LNCAP (cell line): ENCODE measurements around the gene TLK1.

Source experiments
- TF ChIP-seq, protein P1 (sequence below): fragments of 450-650 bp; IDR thresholded peaks from 2 replicates; pipeline ENCODE4 v1.5.1; 2017; ENCODE audit warnings: mild to moderate bottlenecking

The TLK1 gene

DNA sequence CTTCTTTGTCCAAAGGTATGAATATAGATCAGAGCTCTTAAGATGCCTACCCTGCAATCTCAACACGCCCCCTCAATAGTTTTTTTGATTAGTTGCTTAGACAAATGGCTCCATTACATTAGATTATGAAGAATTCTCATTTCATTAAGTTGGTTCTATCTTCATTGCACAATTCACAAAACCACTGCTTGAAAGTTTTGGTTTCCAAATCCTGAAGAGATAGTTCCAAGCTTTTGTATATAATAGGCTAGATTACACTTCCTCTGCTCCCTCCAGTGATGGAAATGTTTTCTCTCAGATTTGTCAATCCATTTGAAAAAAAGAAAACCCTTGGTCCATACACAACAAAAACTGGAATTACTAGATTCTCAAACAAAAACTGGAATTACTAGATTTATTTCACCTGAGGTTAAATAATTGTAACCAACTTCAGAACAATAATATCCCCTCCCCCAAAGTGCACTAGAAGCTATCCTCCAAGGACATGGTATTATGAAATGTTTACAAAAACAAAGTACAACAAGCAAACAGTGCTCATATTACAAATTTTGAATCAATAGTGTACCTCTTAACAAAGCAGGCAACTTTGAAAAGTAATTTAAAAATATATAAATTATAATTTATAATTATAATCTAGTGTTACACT, 6.8 kb upstream of the TLK1 start:
- TF ChIP-seq, protein P1, sequence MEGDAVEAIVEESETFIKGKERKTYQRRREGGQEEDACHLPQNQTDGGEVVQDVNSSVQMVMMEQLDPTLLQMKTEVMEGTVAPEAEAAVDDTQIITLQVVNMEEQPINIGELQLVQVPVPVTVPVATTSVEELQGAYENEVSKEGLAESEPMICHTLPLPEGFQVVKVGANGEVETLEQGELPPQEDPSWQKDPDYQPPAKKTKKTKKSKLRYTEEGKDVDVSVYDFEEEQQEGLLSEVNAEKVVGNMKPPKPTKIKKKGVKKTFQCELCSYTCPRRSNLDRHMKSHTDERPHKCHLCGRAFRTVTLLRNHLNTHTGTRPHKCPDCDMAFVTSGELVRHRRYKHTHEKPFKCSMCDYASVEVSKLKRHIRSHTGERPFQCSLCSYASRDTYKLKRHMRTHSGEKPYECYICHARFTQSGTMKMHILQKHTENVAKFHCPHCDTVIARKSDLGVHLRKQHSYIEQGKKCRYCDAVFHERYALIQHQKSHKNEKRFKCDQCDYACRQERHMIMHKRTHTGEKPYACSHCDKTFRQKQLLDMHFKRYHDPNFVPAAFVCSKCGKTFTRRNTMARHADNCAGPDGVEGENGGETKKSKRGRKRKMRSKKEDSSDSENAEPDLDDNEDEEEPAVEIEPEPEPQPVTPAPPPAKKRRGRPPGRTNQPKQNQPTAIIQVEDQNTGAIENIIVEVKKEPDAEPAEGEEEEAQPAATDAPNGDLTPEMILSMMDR: no peak

DNA sequence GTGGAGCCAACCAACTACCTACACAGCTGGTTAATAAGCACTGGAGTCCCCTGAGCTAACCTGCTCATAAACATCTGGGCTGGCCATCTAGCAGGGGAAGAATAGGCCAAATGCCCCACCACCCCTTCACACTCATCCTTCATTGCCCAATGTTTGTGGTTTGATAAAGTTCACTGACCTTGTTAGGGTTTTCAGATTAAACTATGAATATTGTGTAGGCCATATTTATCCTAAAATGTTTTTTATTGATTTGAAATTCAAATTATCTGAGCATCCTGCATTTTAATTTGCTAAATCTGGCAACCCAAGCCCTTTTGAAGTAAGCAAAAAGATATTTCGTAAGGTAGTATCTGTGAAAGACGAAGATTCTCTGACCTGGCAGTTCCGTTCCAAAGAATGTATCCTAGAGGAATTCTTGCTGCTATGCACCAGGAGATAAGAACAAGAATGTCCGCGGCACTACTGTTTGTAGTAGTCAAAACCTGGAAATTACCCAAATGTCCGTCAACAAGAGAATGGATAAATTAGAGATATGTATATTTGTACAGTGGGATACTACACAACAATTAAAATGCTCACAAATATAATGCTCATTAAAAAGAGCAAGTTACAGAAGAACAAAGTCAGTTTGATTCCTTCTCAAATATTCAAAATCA, 5.8 kb upstream of the TLK1 start:
- TF ChIP-seq, protein P1: no peak

- TF ChIP-seq, protein P1: no peak
These were observed 5.3 kb upstream of the TLK1 start for GRCh38 chr2:171165967-171166327.

- TF ChIP-seq, protein P1: no peak
These were observed 2.6 kb upstream of the TLK1 start for GRCh38 chr2:171163261-171163660.

GRCh38 chr2:171160956-171161740, 455 bp upstream of the TLK1 start:
- TF ChIP-seq, protein P1: 0 out of 2 replicates have a peak, but pooled peaks have one; percentile 16

DNA sequence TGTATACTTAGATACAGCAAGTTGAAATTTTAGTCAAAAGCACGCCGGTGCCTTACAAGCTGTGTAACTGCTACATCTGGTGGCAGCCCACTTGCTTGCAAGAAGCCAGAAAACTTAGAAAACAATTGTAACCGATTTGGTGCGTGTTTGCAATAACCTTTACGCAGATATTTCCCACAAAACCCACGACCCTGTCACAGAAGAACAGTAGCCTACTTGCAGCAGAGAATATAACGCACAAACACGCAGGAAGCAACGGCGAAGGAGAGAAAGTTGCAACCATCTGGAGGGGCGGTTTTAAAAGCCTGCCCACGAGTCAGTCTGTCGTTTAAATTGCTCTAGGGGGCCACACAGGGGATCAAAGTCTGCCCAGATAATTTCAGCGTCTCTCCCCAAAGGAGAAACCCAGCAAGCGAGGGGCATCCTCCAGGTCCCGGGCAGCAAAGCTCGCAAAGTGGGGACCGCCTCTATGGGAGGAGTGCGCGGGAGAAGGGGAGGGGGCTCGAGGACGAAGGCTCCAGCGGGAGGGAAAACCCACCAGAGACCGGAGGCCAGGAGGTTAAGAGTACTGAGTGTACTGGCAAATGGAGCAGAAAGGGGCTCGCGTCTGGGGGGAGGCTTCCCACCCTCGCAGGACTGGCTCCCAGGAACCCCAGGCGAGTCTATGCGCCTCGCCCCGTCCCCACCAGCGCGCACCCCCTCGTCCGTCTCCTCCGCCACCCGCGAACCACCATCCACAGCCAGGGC, 1.1 kb downstream of the TLK1 start:
- TF ChIP-seq, protein P1: peak; percentile 61

DNA sequence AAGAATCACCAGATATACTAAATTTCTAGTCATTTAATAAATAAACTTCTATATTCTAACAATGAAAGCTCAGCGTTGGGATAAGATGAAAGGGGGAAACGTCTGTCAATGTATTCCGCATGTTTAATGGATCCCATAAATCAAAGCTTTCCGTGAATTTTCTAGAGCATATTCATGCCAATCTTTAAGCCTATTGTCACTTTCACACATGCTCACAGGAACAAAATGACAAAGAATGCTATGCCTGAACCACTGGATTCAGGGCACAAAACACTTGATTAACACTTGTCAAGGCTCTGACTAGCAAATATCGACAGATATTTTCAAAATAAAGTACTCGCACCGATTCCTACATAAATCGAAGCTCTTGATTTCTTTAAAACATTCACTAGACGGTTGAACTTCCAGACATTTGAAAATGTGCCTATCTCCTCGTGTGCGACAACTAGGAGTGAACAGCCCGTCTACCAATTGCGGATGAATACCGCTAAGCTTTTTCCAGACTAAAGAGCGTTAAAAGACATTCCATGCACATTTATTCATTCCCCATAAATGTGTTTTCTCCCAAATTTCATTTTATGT, 1.8 kb downstream of the TLK1 start:
- TF ChIP-seq, protein P1: no peak
